ENCODE results near the gene ABRACL. TPM values are rescaled to one million over a fixed set of nuclear protein-coding genes. Genes with fewer than 3 reads are reported as not detected.

The ABRACL gene
- polyA plus RNA-seq (2011; rRNA removed) (27.1 and 40.3 TPM in 2 replicates), polyA plus RNA-seq (2017; fragmentation: RNase III; extraction: RNeasy Plus Mini Kit Qiagen cat#74134 plus additional on column Dnase treatment) (60.7 to 65.8 TPM (median 63.3 TPM) in 3 replicates), polyA minus RNA-seq (2011; rRNA and poly(A)+ RNA removed) (3.5 and 4.5 TPM in 2 replicates)
- polyA plus RNA-seq (2012; cell fraction: cytosol; rRNA removed), result 22.5 and 27.1 TPM in 2 replicates
- polyA plus RNA-seq (2012; cell fraction: nucleus; rRNA removed), result 8.3 and 13.1 TPM in 2 replicates

GRCh38 chr6:139028658-139029469 is at the start of gene ABRACL:
ABRACL (plus strand) TSS chr6:139028745; CDS start chr6:139034161, 5,416 bp downstream.
- CTCF ChIA-PET, result no interaction called here
- H3K4me2 ChIP-seq, result peak within 1 kb of the TSS; percentile 82
- TF ChIP-seq ATOH8 (CRISPR knock-in tag; IDR thresholded peaks at IDR 0.05; ENCODE audit: low read depth), result no peak
- TF ChIP-seq PHF8 (IDR thresholded peaks at IDR 0.05; ENCODE audit: borderline replicate concordance, low read depth), result peak; percentile 43; the same call in 1 of the 2 replicates
- TF ChIP-seq FOXS1 (CRISPR knock-in tag; IDR thresholded peaks at IDR 0.05), result no peak
- peak; percentile 5; the same call in 1 of the 2 replicates for TF ChIP-seq POLR2A (IDR thresholded peaks at IDR 0.05; ENCODE audit: low read length)
- TF ChIP-seq, protein P1, sequence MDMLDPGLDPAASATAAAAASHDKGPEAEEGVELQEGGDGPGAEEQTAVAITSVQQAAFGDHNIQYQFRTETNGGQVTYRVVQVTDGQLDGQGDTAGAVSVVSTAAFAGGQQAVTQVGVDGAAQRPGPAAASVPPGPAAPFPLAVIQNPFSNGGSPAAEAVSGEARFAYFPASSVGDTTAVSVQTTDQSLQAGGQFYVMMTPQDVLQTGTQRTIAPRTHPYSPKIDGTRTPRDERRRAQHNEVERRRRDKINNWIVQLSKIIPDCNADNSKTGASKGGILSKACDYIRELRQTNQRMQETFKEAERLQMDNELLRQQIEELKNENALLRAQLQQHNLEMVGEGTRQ (IDR thresholded peaks at IDR 0.05), result peak; percentile 78
- TF ChIP-seq, protein P2, sequence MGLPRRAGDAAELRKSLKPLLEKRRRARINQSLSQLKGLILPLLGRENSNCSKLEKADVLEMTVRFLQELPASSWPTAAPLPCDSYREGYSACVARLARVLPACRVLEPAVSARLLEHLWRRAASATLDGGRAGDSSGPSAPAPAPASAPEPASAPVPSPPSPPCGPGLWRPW (IDR thresholded peaks at IDR 0.05), result no peak
- no peak for TF ChIP-seq ZNF302 (CRISPR knock-in tag; IDR thresholded peaks at IDR 0.05)
- TF ChIP-seq HDAC2 (IDR thresholded peaks at IDR 0.05), result peak; percentile 68; the same call in 1 of the 2 replicates
- TF ChIP-seq EP300 (IDR thresholded peaks at IDR 0.05), result no peak
- TF ChIP-seq EHF (CRISPR knock-in tag; IDR thresholded peaks at IDR 0.05), result no peak
- peak; percentile 74 for TF ChIP-seq MAX (IDR thresholded peaks at IDR 0.05)
- peak in 1 of 2 experiments; percentile 36; a peak in 1 of 5 replicates for TF ChIP-seq JUN (IDR thresholded peaks at IDR 0.05)
- TF ChIP-seq KDM5A (IDR thresholded peaks at IDR 0.05), result no peak
- H3K9me3 ChIP-seq, result no peaks in the 10 kb centered on the region
- H3K4me1 ChIP-seq, result peaks cover 9% of the 10 kb centered on the region; the same call in 2 of the 3 replicates
- FAIRE-seq (no peak), DNase-seq (ENCODE audit: low read depth in 1 of 2, low spot score in 1 of 2) (peak; percentile 42 to 63), ATAC-seq (peak; percentile 87 to 96)
- H3K27ac ChIP-seq, result peak within 1 kb of the TSS; percentile 83 to 94
- peak within 1 kb of the TSS; percentile 86 for H3K4me3 ChIP-seq
- POLR2A ChIA-PET, result no interaction called here
- 0% methylated on average over 5 of the region's 77 CpGs for WGBS (ENCODE audit: missing lambda C conversion rate)

DNA sequence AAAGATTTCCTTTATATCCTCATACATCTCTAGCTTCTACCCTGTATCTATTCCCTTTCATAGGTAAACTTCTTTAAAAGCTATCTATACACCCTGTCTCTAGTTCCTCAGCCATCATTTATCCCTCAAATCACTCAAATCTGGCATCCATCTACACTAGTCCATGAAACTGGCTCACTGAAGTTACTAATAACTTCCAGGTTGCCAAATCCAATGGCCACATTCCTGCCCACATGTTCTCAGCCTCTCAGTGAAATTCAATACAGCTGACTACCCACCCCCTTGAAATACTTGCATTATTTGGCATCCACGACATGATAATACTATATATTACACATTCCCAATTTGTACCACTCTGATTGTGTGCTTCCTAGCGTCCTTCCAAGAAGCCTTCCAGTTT is 49.2 kb upstream of the ABRACL start:
- no peak for ATAC-seq
- ChIA-PET POLR2A (no interaction called here), CTCF (no interaction called here)
- peaks cover 13% of the 10 kb centered on the region for H3K4me1 ChIP-seq
- TF ChIP-seq NR3C1 (IDR thresholded peaks at IDR 0.05), result no peak
- no peak for TF ChIP-seq SREBF2 (IDR thresholded peaks at IDR 0.05)
- no peak for TF ChIP-seq NPAS2 (CRISPR knock-in tag; IDR thresholded peaks at IDR 0.05; ENCODE audit: borderline replicate concordance)
- TF ChIP-seq, protein P2 (IDR thresholded peaks at IDR 0.05), result no peak
- TF ChIP-seq RAD21 (conservative IDR thresholded peaks at IDR 0.05 in 1 of 2, IDR thresholded peaks at IDR 0.05 in 1 of 2), result no peak
- no peak for TF ChIP-seq PHF8 (IDR thresholded peaks at IDR 0.05; ENCODE audit: borderline replicate concordance, low read depth)
- no peak for TF ChIP-seq MAX (IDR thresholded peaks at IDR 0.05)
- no peak for TF ChIP-seq RARB (CRISPR knock-in tag; IDR thresholded peaks at IDR 0.05)
- TF ChIP-seq GATA3 (IDR thresholded peaks at IDR 0.05; ENCODE audit: borderline replicate concordance), result no peak
- no peak for TF ChIP-seq RCOR1 (IDR thresholded peaks at IDR 0.05; ENCODE audit: low read depth, low read length)
- TF ChIP-seq E2F6 (IDR thresholded peaks at IDR 0.05; ENCODE audit: borderline replicate concordance, low read depth), result no peak
- 82% methylated on average over 2 of the region's 2 CpGs for WGBS (ENCODE audit: missing lambda C conversion rate)
- H3K4me3 ChIP-seq, result no peak overlapping the region
- no peak for FAIRE-seq
- no peak overlapping the region for H3K4me2 ChIP-seq
- DNase-seq (ENCODE audit: low read depth in 1 of 2, low spot score in 1 of 2), result no peak
- no peaks in the 10 kb centered on the region for H3K9me3 ChIP-seq
- no peak overlapping the region for H3K27ac ChIP-seq

Measured in A549 (cell line).